Nephron progenitor cell (in vitro differentiated cells): Measurements from ENCODE around the gene SHISAL2B.

ENCODE experiments used
- DNase-seq: peaks from one replicate; pipeline ENCODE4 v3.0.0; 2021
- H3K27ac Mint-ChIP-seq: 2 replicates; pipeline ENCODE4 v1.8.0; 2021; ENCODE audit warnings: mild to moderate bottlenecking, moderate library complexity, mixed read lengths
- H3K27me3 Mint-ChIP-seq: 2 replicates; pipeline ENCODE4 v1.8.0; 2021; ENCODE audit warnings: mild to moderate bottlenecking, low read depth, mixed read lengths; ENCODE audit not compliant: poor library complexity
- H3K36me3 Mint-ChIP-seq: 2 replicates; pipeline ENCODE4 v1.8.0; 2021; ENCODE audit warnings: low read depth, mixed read lengths
- H3K4me1 Mint-ChIP-seq: 2 replicates; pipeline ENCODE4 v1.8.0; 2021; ENCODE audit warnings: mixed read lengths
- H3K4me3 Mint-ChIP-seq: 2 replicates; pipeline ENCODE4 v1.8.0; 2021; ENCODE audit warnings: mild to moderate bottlenecking, moderate library complexity, mixed read lengths
- H3K9me3 Mint-ChIP-seq: 2 replicates; pipeline ENCODE4 v1.8.0; 2021; ENCODE audit warnings: mild to moderate bottlenecking, moderate library complexity, mixed read lengths
- CTCF ChIP-seq: fragments of 200-600 bp; sonication (generic); IDR thresholded peaks from 2 replicates; pipeline ENCODE4 v1.5.0; 2021; ENCODE audit warnings: antibody characterized with exemption

SHISAL2B gene

GRCh38 chr5:64667068-64667467 is 23.2 kb upstream of the SHISAL2B start:
- Mint-ChIP-seq H3K4me3 (no peak overlapping the region), H3K27me3 (peaks cover 4% of the 10 kb centered on the region), H3K9me3 (no peaks in the 10 kb centered on the region), H3K36me3 (no peaks in the 10 kb centered on the region), H3K4me1 (peaks cover 19% of the 10 kb centered on the region), H3K27ac (no peak overlapping the region)
- TF ChIP-seq CTCF: no peak
- no peak for DNase-seq

- no peak overlapping the region for H3K27ac Mint-ChIP-seq
- H3K9me3 Mint-ChIP-seq: no peaks in the 10 kb centered on the region
- H3K4me1 Mint-ChIP-seq: peaks cover 10% of the 10 kb centered on the region
- H3K27me3 Mint-ChIP-seq: peaks cover 4% of the 10 kb centered on the region
- no peaks in the 10 kb centered on the region for H3K36me3 Mint-ChIP-seq
- no peak overlapping the region for H3K4me3 Mint-ChIP-seq
- no peak for TF ChIP-seq CTCF
- no peak for DNase-seq
These were observed 20.0 kb upstream of the SHISAL2B start for GRCh38 chr5:64670277-64670676.

GRCh38 chr5:64671678-64672077 is 18.6 kb upstream of the SHISAL2B start:
- no peak overlapping the region for H3K27ac Mint-ChIP-seq
- TF ChIP-seq CTCF: no peak
- H3K4me3 Mint-ChIP-seq: no peak overlapping the region
- H3K4me1 Mint-ChIP-seq: no peaks in the 10 kb centered on the region
- H3K9me3 Mint-ChIP-seq: no peaks in the 10 kb centered on the region
- H3K27me3 Mint-ChIP-seq: peaks cover 7% of the 10 kb centered on the region
- H3K36me3 Mint-ChIP-seq: no peaks in the 10 kb centered on the region
- DNase-seq: no peak

DNA sequence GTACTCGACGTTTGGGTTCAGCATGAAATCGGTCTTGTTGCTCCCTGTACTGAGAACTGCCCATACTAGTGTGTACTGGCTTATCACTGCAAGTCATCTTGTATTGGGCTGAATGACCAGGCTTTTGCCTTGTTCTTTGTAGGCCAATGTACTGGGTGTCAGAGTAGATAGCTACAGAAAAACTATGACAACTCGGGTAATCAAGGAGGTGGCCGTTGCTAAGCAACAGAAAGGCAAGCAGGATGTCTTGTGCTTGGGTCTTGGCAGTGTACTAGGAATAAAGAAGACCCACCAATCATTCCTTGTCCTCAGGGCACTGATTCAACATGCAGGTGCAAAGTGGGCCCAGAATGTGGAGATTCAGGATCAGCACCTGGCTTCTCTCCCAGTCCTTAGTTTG is 11.9 kb upstream of the SHISAL2B start:
- H3K4me1 Mint-ChIP-seq: peaks cover 5% of the 10 kb centered on the region
- no peak for DNase-seq
- no peaks in the 10 kb centered on the region for H3K36me3 Mint-ChIP-seq
- no peaks in the 10 kb centered on the region for H3K9me3 Mint-ChIP-seq
- no peak overlapping the region for H3K4me3 Mint-ChIP-seq
- H3K27me3 Mint-ChIP-seq: peaks cover 12% of the 10 kb centered on the region
- H3K27ac Mint-ChIP-seq: no peak overlapping the region
- TF ChIP-seq CTCF: no peak

GRCh38 chr5:64680289-64680688 is 10.0 kb upstream of the SHISAL2B start:
- Mint-ChIP-seq H3K4me3 (no peak overlapping the region), H3K27ac (no peak overlapping the region), H3K27me3 (peaks cover 12% of the 10 kb centered on the region), H3K9me3 (no peaks in the 10 kb centered on the region), H3K36me3 (no peaks in the 10 kb centered on the region), H3K4me1 (peaks cover 5% of the 10 kb centered on the region)
- no peak for DNase-seq
- no peak for TF ChIP-seq CTCF

DNA sequence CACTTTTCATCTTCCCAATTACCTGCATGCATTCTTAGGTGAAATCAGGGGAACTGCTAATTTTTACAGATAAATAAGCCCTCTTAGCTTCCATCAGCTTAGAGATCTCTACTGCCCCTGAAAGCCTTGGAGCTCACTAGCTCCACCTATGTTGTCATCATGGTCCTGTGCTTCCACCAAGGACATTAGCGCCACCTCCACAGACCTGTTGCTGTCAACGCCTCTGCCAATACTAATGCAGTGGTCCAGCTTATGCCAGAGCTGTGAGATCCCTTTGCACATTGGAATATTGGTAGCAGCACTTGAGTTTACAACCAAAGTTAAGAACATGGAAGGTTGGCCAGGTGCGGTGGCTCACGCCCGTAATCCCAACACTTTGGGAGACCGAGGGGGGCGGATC is 7.7 kb upstream of the SHISAL2B start:
- peaks cover 5% of the 10 kb centered on the region for H3K4me1 Mint-ChIP-seq
- H3K27ac Mint-ChIP-seq: no peak overlapping the region
- H3K27me3 Mint-ChIP-seq: peaks cover 16% of the 10 kb centered on the region
- H3K9me3 Mint-ChIP-seq: no peaks in the 10 kb centered on the region
- no peak for TF ChIP-seq CTCF
- no peak for DNase-seq
- H3K4me3 Mint-ChIP-seq: no peak overlapping the region
- no peaks in the 10 kb centered on the region for H3K36me3 Mint-ChIP-seq
